ENCODE measurements around the gene APEH.
"Not testable (repeated sequence)": the region's sequence is repeated elsewhere in the genome, so short reads cannot be mapped to it uniquely, and the experiment has no call there.

DNA sequence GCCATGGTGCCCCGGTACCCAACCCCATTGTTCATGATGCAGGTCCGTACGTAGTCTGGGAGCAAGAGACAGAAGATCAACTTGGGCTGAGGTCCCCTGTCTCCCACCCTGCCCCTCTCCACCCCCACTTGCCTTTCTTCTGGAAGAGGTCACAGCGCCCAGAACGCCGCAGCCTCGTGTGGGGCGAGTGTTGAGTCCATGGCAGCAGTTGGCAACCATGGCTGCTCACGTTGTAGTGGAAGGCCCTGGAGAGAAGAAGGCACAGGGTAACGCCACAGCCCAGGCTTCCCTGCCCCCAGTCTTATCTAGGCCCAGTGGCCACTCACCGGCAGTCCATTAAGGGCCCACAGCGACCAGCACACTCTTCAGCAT, 13.3 kb downstream of the APEH start:
- TF ChIP-seq, protein P1, sequence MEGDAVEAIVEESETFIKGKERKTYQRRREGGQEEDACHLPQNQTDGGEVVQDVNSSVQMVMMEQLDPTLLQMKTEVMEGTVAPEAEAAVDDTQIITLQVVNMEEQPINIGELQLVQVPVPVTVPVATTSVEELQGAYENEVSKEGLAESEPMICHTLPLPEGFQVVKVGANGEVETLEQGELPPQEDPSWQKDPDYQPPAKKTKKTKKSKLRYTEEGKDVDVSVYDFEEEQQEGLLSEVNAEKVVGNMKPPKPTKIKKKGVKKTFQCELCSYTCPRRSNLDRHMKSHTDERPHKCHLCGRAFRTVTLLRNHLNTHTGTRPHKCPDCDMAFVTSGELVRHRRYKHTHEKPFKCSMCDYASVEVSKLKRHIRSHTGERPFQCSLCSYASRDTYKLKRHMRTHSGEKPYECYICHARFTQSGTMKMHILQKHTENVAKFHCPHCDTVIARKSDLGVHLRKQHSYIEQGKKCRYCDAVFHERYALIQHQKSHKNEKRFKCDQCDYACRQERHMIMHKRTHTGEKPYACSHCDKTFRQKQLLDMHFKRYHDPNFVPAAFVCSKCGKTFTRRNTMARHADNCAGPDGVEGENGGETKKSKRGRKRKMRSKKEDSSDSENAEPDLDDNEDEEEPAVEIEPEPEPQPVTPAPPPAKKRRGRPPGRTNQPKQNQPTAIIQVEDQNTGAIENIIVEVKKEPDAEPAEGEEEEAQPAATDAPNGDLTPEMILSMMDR (IDR thresholded peaks at IDR 0.05 in 2 of 3, conservative IDR thresholded peaks at IDR 0.05 in 1 of 3; ENCODE audit: control insufficient read depth in 2 of 3, extremely low read depth in 1 of 3, insufficient read depth in 1 of 3, low read depth in 3 of 3, low read length in 3 of 3) = not testable (repeated sequence)
- not testable (repeated sequence) for TF ChIP-seq FOXK2 (IDR thresholded peaks at IDR 0.05); RFX5 (IDR thresholded peaks at IDR 0.05; ENCODE audit: low read depth, low read length); POLR2A (IDR thresholded peaks at IDR 0.05; ENCODE audit: low read depth, low read length); BRCA1 (IDR thresholded peaks at IDR 0.05; ENCODE audit: low read depth, low read length)
- TF ChIP-seq, protein P2, sequence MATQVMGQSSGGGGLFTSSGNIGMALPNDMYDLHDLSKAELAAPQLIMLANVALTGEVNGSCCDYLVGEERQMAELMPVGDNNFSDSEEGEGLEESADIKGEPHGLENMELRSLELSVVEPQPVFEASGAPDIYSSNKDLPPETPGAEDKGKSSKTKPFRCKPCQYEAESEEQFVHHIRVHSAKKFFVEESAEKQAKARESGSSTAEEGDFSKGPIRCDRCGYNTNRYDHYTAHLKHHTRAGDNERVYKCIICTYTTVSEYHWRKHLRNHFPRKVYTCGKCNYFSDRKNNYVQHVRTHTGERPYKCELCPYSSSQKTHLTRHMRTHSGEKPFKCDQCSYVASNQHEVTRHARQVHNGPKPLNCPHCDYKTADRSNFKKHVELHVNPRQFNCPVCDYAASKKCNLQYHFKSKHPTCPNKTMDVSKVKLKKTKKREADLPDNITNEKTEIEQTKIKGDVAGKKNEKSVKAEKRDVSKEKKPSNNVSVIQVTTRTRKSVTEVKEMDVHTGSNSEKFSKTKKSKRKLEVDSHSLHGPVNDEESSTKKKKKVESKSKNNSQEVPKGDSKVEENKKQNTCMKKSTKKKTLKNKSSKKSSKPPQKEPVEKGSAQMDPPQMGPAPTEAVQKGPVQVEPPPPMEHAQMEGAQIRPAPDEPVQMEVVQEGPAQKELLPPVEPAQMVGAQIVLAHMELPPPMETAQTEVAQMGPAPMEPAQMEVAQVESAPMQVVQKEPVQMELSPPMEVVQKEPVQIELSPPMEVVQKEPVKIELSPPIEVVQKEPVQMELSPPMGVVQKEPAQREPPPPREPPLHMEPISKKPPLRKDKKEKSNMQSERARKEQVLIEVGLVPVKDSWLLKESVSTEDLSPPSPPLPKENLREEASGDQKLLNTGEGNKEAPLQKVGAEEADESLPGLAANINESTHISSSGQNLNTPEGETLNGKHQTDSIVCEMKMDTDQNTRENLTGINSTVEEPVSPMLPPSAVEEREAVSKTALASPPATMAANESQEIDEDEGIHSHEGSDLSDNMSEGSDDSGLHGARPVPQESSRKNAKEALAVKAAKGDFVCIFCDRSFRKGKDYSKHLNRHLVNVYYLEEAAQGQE (IDR thresholded peaks at IDR 0.05; ENCODE audit: low read depth, low read length) = not testable (repeated sequence)
- TF ChIP-seq, protein P3, sequence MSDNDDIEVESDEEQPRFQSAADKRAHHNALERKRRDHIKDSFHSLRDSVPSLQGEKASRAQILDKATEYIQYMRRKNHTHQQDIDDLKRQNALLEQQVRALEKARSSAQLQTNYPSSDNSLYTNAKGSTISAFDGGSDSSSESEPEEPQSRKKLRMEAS (IDR thresholded peaks at IDR 0.05; ENCODE audit: low read depth, low read length) = not testable (repeated sequence)

All from GM12878 (cell line).